Endothelial cell of umbilical vein (primary cell): ENCODE results near the gene ARHGEF38. TPM values are rescaled to one million over a fixed set of nuclear protein-coding genes. Genes with fewer than 3 reads are reported as not detected.
A peak's percentile ranks its signal among the peaks of the same experiment; 100 is the strongest.

Source experiments
- BruUV-seq: library from RNA; stranded (reverse); fragments of 400-500 nt; replicated peaks from 2 replicates; lab custom pipeline; 2021; lab: Mats Ljungman, UMichigan
- CTCF ChIA-PET: fragments of 300-600, 350-600 bp; sonication (Branson Sonifier 250); formaldehyde crosslinking; loops from one replicate; lab custom pipeline; 2021; ENCODE audit warnings: antibody characterized with exemption, inconsistent platforms; lab: Charles Lee
- POLR2A ChIA-PET: fragments of 300-600, 350-600 bp; sonication (Branson Sonifier 250); formaldehyde crosslinking; loops from one replicate; lab custom pipeline; 2021; ENCODE audit warnings: antibody characterized with exemption, inconsistent platforms; lab: Charles Lee
- DNase-seq: peaks from one replicate; pipeline ENCODE4 v3.0.0-alpha.2; 2011; ENCODE audit warnings: low read depth, low spot score
- FAIRE-seq: peaks from 2 replicates; lab custom pipeline; 2011; peaks lifted over from hg19 to GRCh38; lab: Jason Lieb, UNC
- H2AFZ ChIP-seq: 2 replicates; pipeline ENCODE4 v1.6.0; 2012; ENCODE audit warnings: low read depth, low read length, control low read depth, inconsistent platforms
- H3K27ac ChIP-seq: 2 replicates; pipeline ENCODE4 v1.5.1; 2011; ENCODE audit warnings: low read depth, mild to moderate bottlenecking, control low read depth, low read length, moderate library complexity; ENCODE audit not compliant: insufficient read depth
- H3K27me3 ChIP-seq, 2 experiments: 2 replicates each; pipeline versions ENCODE4 v1.6.0 to v1.6.1; 2011; ENCODE audit warnings: low read length in 2 of 2, mixed read lengths in 1 of 2; ENCODE audit not compliant: control insufficient read depth in 2 of 2, insufficient read depth in 2 of 2
- H3K36me3 ChIP-seq, 2 experiments: 2 replicates in 1 of 2; 3 replicates in 1 of 2; pipeline ENCODE4 v1.5.1; 2011; ENCODE audit warnings: low read length in 2 of 2, mild to moderate bottlenecking in 1 of 2, moderate library complexity in 1 of 2; ENCODE audit not compliant: control insufficient read depth in 2 of 2, insufficient read depth in 2 of 2; ENCODE audit errors: extremely low read depth in 1 of 2
- H3K4me1 ChIP-seq: 3 replicates; pipeline ENCODE4 v1.5.1; 2011; ENCODE audit warnings: mild to moderate bottlenecking, low read length; ENCODE audit not compliant: control insufficient read depth, insufficient read depth; ENCODE audit errors: extremely low read depth
- H3K4me2 ChIP-seq: 2 replicates; pipeline ENCODE4 v1.6.1; 2011; ENCODE audit warnings: low read length, control low read depth, mixed read lengths; ENCODE audit not compliant: insufficient read depth
- H3K4me3 ChIP-seq, 3 experiments: fragments of 200-600 bp in 1 of 3; sonication (generic), shearing (Covaris generic) in 1 of 3; replicated peaks in 1 of 3; 2 replicates each; pipeline ENCODE4 v1.5.1; 2011 to 2016; ENCODE audit warnings: control low read depth in 3 of 3, low read length in 3 of 3, mild to moderate bottlenecking in 2 of 3, inconsistent platforms in 1 of 3, low read depth in 1 of 3, moderate library complexity in 1 of 3; ENCODE audit not compliant: insufficient read depth in 1 of 3
- H3K79me2 ChIP-seq: 2 replicates; pipeline ENCODE4 v1.6.0; 2012; ENCODE audit warnings: low read length, inconsistent platforms; ENCODE audit not compliant: control insufficient read depth, insufficient read depth
- H3K9ac ChIP-seq: replicated peaks from 2 replicates; pipeline ENCODE3; 2011; ENCODE audit warnings: low read length, control low read depth; ENCODE audit not compliant: insufficient read depth; ENCODE audit errors: extremely low read depth
- H3K9me1 ChIP-seq: replicated peaks from 3 replicates; pipeline ENCODE4 v1.6.0; 2011; ENCODE audit warnings: mild to moderate bottlenecking, low read length; ENCODE audit not compliant: control insufficient read depth, insufficient read depth; ENCODE audit errors: extremely low read depth
- H3K9me3 ChIP-seq: replicated peaks from 2 replicates; pipeline ENCODE4 v1.5.1; 2012; ENCODE audit warnings: low read length, inconsistent platforms; ENCODE audit not compliant: control insufficient read depth, insufficient read depth
- H4K20me1 ChIP-seq: replicated peaks from 2 replicates; pipeline ENCODE3; 2011; ENCODE audit warnings: mild to moderate bottlenecking, low read length; ENCODE audit not compliant: control insufficient read depth, insufficient read depth; ENCODE audit errors: extremely low read depth
- EZH2 ChIP-seq: IDR thresholded peaks from 2 replicates; pipeline ENCODE4 v1.6.1; 2012; ENCODE audit warnings: borderline replicate concordance, low read depth, mild to moderate bottlenecking, moderate library complexity, low read length, inconsistent platforms; ENCODE audit not compliant: severe bottlenecking
- FOS ChIP-seq: IDR thresholded peaks from 2 replicates; pipeline ENCODE4 v1.6.1; 2011; ENCODE audit warnings: mild to moderate bottlenecking, low read length, moderate library complexity, borderline replicate concordance; ENCODE audit not compliant: insufficient read depth
- GATA2 ChIP-seq: IDR thresholded peaks from 2 replicates; pipeline ENCODE4 v1.7.0; 2011; ENCODE audit warnings: low read depth, mild to moderate bottlenecking, moderate library complexity, mixed read lengths, low read length; ENCODE audit not compliant: insufficient read length, insufficient read depth
- JUN ChIP-seq: IDR thresholded peaks from 2 replicates; pipeline ENCODE4 v1.6.1; 2011; ENCODE audit warnings: borderline replicate concordance, low read depth; ENCODE audit not compliant: insufficient read length, insufficient read depth
- MYC ChIP-seq: IDR thresholded peaks from one replicate; pipeline ENCODE4 v1.6.1; 2011; ENCODE audit warnings: mild to moderate bottlenecking, low read depth, low read length
- POLR2A ChIP-seq: IDR thresholded peaks from 2 replicates; pipeline ENCODE4 v1.6.1; 2012; ENCODE audit warnings: low read depth, mild to moderate bottlenecking, control low read depth, low read length
- POLR2AphosphoS5 ChIP-seq: IDR thresholded peaks from 2 replicates; pipeline ENCODE4 v1.6.1; 2012; ENCODE audit warnings: low read depth, mild to moderate bottlenecking, control low read depth, low read length, moderate library complexity; ENCODE audit not compliant: insufficient read depth
- dilution Hi-C: fragments of 300-500 bp; cut with MboI; formaldehyde crosslinking; loops from one replicate; pipeline ENCODE4 v1.15.0; 2019; ENCODE audit warnings: low sequenced_read_pairs; ENCODE audit not compliant: extremely low pct_ligation_motif_present
- intact Hi-C: fragments of 100-400 bp; cut with micrococcal nuclease; formaldehyde crosslinking; loops from one replicate; pipeline ENCODE4 v1.10.0; 2022
- polyA plus RNA-seq, 4 experiments: library from polyadenylated mRNA; depleted of rRNA in 3 of 4; stranded (reverse) in 3 of 4; unstranded in 1 of 4; fragments of >200 nt; gene quantifications; 2 replicates each; pipeline versions ENCODE4 v1.2.1 to v1.2.3, GENCODE V29; 2011 to 2012; ENCODE audit warnings: missing spikeins in 1 of 4
- total RNA-seq: library from RNA; stranded (reverse); gene quantifications from 2 replicates; pipeline ENCODE4 v1.2.3, GENCODE V29; 2021
- TF ChIP-seq, protein P1 (sequence below), 2 donors: IDR thresholded peaks; 1 replicate in 1 of 2; 2 replicates in 1 of 2; pipeline ENCODE4 v1.5.1; 2011; ENCODE audit warnings: low read length in 2 of 2, mild to moderate bottlenecking in 2 of 2, moderate library complexity in 2 of 2, control low read depth in 1 of 2, inconsistent platforms in 1 of 2, low read depth in 1 of 2; ENCODE audit not compliant: insufficient read depth in 1 of 2; ENCODE audit errors: extremely low read depth in 1 of 2
- TF ChIP-seq, protein P2 (sequence below): IDR thresholded peaks from 2 replicates; pipeline ENCODE4 v1.6.1; 2011; ENCODE audit not compliant: insufficient read depth, insufficient read length

ARHGEF38 gene
- total and polyA plus RNA-seq, 2 donors (not counting 3 experiments of a cell fraction or from before 2014, with no cell fraction given): not detected

DNA sequence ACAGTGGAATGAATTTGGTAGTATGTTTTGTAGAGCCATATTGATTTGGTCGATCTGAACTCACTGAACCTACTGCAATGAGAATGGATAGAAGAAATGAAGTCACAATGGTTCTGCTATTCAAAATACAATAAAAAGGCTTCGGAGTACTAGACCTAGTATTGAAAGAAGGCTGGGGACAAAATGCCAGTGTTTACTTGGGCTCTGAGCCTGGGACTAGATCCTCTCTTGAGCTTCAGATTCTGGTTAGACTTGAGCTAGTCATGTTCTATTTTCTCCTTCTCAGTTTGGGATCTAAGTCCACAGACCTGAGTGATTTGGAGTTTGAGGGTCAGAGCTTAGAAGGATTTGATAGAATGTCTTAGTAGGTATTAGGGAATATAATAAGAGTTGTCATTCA, 146.2 kb downstream of the ARHGEF38 start:
- H3K79me2 ChIP-seq: peaks cover 13% of the 10 kb centered on the region
- TF ChIP-seq FOS (no peak), JUN (no peak)
- H3K9me3 ChIP-seq: no peaks in the 10 kb centered on the region
- FAIRE-seq (peak; percentile 52), DNase-seq (no peak)
- no peaks in the 10 kb centered on the region for H3K9me1 ChIP-seq
- dilution Hi-C loops: no loop called here
- H3K27ac ChIP-seq: no peak overlapping the region
- no peaks in the 10 kb centered on the region for H3K27me3 ChIP-seq
- H3K4me1 ChIP-seq: no peaks in the 10 kb centered on the region
- POLR2A ChIA-PET: no interaction called here
- H3K4me3 ChIP-seq: no peak overlapping the region
- BruUV-seq: no TSS peak
- no peak overlapping the region for H3K9ac ChIP-seq
- H3K4me2 ChIP-seq: no peak overlapping the region
- intact Hi-C loops: no loop called here
- H2AFZ ChIP-seq: no peak overlapping the region
- CTCF ChIA-PET: interaction anchor here (1.1 kb wide), 1 partner anchor 14 kb away, joined by 3 read pairs; no protein-coding TSS in a partner anchor
- no peaks in the 10 kb centered on the region for H4K20me1 ChIP-seq
- H3K36me3 ChIP-seq: peaks cover 0 to 6% of the 10 kb centered on the region in 2 experiments

DNA sequence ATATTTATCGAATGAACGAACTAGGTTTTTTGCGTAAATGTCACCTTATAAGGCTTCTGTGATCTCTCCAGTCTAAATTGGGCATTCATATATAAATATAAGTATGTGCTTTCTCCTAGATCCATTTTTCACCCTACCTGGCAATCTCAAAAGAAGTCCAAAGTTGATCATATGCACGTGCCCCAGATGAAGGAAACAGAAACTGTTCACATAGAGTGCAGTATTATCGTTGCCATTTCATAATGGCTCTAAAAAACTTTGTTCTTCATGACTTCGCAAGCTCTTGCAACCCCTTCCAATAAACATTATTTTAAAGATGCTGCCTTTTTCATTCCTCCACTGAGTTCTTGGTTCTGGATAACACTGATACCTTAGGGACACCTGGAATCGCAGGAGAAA, 155.4 kb downstream of the ARHGEF38 start:
- FAIRE-seq: peak; percentile 24
- H3K4me2 ChIP-seq: peak overlapping the region; percentile 94
- dilution Hi-C loops: no loop called here
- peaks cover 16% of the 10 kb centered on the region for H3K4me1 ChIP-seq
- TF ChIP-seq JUN (no peak), POLR2A (no peak), GATA2 (no peak), POLR2AphosphoS5 (no peak), FOS (no peak), EZH2 (no peak), MYC (no peak)
- TF ChIP-seq, protein P1, sequence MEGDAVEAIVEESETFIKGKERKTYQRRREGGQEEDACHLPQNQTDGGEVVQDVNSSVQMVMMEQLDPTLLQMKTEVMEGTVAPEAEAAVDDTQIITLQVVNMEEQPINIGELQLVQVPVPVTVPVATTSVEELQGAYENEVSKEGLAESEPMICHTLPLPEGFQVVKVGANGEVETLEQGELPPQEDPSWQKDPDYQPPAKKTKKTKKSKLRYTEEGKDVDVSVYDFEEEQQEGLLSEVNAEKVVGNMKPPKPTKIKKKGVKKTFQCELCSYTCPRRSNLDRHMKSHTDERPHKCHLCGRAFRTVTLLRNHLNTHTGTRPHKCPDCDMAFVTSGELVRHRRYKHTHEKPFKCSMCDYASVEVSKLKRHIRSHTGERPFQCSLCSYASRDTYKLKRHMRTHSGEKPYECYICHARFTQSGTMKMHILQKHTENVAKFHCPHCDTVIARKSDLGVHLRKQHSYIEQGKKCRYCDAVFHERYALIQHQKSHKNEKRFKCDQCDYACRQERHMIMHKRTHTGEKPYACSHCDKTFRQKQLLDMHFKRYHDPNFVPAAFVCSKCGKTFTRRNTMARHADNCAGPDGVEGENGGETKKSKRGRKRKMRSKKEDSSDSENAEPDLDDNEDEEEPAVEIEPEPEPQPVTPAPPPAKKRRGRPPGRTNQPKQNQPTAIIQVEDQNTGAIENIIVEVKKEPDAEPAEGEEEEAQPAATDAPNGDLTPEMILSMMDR (IDR thresholded peaks at IDR 0.05; ENCODE audit: extremely low read depth in 1 of 2, insufficient read depth in 1 of 2, low read depth in 1 of 2, low read length in 2 of 2): no peak
- TF ChIP-seq, protein P2, sequence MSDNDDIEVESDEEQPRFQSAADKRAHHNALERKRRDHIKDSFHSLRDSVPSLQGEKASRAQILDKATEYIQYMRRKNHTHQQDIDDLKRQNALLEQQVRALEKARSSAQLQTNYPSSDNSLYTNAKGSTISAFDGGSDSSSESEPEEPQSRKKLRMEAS: no peak
- POLR2A ChIA-PET: no interaction called here
- H3K9me3 ChIP-seq: no peaks in the 10 kb centered on the region
- H2AFZ ChIP-seq: peak overlapping the region; percentile 89
- peaks cover 59% of the 10 kb centered on the region for H3K79me2 ChIP-seq
- H3K36me3 ChIP-seq: no peaks in the 10 kb centered on the region
- DNase-seq: no peak
- CTCF ChIA-PET: interaction anchor here (1.2 kb wide), 1 partner anchor 187 kb away, joined by 5 read pairs; no protein-coding TSS in a partner anchor
- intact Hi-C loops: loop anchor here (1.0 to 10.0 kb wide), 4 partner anchors 287 to 610 kb away; partner anchors contain the start of genes AIMP1, TBCK and TET2
- H3K27me3 ChIP-seq: no peaks in the 10 kb centered on the region
- no TSS peak for BruUV-seq
- no peaks in the 10 kb centered on the region for H3K9me1 ChIP-seq
- no peaks in the 10 kb centered on the region for H4K20me1 ChIP-seq
- peak overlapping the region; percentile 61 for H3K27ac ChIP-seq
- H3K9ac ChIP-seq: peak overlapping the region; percentile 82
- H3K4me3 ChIP-seq: peak overlapping the region; percentile 46 to 93 (median 93)
